ENCODE measurements around the gene CCR5AS.
"Not testable (repeated sequence)": the region's sequence is repeated elsewhere in the genome, so short reads cannot be mapped to it uniquely, and the experiment has no call there.

CCR5AS gene

DNA sequence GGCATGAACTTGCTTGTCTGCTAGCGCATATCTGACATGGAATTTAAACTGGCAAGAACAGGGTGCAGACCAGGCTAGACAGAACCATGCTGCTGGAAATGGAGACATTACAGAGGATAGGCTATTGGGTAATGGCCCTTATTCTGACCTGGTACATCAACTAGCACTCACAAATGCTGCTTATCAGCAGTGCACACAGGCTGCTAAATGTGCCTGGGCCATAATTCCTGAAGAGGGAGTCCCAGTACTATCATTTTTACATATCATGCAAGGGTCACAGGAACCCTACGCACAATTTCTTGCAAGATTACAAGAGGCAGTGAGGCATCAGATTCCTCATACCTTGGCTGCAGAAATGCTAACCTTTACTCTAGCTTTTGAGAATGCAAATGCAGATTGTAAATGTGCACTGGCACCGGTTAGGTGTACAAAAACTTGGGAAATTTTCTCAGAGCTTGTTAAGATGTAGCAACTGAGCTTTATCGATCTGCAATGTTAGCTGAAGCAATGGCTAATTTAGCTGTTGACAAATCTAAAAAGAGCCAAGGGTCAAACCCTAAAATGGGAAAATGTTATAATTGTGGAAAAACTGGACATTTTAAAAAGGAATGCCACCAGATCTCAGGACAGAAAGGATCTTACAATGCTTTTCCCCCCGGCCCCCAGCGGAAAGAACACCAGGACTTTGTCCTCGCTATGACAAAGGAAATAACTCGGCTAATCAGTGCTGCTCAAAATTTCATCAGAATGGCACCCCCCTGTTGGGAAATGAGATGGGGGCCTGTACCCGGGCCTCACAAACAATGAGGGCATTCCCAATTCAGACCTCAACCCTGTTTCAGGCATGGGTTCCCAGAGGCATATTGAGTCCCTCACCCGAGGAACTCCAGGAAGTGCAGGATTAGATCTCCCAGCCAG is 21.3 kb upstream of the CCR5AS start:
- DNase-seq = no peak

DNA sequence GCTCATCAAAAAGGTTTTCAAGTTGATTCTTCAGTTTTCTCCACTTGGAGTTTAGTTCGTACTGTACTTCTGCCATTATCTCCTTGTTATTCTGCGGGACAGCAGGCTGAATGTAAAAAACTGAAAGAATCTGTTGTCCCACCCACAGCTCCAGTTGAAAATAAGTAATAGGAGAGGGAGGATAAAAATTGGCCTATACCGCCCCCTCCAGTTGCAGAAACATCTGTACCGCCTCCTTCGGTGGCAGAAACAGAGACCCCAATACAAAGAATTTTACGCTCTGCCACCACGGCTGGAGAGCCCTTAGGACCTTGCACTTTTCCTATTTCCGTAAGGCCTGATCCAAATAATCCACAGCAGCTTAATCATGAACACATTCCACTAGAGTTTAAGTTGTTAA is 20.5 kb upstream of the CCR5AS start:
- not testable (repeated sequence) for DNase-seq

DNA sequence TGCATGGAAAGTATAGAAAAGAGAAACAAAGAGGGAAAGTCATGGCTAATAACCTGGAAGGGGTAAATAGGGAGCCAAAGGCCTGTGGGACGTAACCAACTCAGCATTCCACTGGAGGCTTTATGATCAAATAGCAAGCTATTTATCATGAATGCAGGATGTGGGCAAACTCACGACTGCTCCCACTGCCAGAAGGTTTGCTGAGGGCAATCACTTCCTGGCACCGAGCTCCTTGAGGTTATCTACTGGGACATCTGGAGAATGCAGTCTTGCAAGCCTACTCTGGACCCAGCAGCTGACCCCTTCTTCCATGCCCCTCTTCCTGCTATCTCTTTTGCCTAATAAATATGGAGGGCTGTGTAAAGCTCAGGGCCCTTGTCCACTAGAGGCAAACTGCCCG is 19.6 kb upstream of the CCR5AS start:
- not testable (repeated sequence) for DNase-seq

DNA sequence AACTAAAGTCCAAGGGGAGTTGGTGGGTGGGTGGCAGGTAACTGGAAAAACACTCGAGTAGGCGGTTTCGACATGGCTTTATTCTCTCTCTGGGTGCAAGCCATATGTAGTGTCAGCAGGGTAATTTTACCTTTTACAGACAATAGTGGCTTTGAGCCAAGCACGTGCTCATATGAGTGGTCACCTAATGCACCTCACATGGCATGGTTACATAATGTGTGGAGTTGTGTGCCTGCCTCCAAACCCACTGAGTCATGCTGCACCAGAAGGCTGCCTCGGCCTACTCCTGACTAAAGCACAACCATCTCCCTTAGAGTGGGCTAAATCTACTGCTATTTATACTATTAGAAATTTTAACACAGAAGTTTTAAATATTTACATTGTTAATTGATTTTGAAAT is 16.7 kb upstream of the CCR5AS start:
- DNase-seq = no peak

DNA sequence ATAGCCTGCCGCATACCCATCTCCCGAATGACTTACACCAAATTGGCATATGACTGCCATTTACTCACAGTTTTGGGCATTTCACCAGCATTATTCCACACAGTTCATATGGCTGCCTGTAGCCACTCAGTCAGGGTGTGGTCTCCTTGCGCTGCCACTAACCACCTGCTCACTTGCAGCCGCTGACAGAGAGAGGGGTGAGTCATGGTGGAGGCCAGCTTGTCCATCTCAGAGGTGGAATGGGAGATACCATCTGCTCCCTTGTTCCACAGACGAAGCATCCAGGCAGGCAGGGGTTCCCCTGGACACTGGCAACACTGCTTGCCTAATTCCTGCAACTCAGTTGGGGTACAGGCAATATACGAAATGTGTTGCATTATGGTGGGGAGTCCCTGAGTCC is 15.8 kb upstream of the CCR5AS start:
- DNase-seq = no peak

DNA sequence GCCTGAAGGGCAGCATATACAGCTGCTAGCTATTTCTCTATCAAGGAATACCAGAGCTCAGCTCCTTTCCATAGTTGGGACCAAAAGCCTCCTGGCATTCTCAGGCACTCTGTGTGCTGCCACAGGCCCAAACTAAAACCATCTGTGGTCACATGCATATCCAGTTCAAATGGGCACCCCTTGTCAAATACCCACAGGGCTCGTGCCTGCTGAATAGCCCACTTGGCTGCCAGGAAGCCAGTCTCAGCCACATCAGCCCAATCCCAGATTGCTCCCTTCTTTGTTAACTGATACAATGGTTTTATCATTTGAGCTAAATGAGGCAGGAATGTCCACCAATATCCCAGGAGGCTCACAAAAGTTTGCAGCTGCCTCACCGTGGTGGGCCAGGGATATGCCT is 14.1 kb upstream of the CCR5AS start:
- DNase-seq = no peak

DNA sequence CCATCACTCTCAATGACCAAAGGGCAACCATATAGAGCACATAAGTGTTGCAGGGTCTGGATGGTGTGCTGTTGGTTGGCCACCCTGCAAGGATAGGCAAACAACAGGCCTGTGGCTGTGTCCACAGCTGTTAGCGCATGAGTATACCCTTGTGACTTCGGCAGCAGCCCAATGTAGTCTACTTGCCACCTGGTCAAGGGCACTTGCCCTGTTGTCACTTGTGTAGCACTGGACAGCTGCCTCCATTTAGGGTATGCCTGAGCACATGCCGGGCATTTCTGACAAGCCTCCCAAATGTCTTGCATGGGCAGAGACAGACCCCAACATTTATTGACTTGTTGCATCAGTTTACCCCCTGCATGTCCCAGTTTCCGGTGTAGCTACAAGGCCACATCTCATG is 12.9 kb upstream of the CCR5AS start:
- no peak for DNase-seq

DNA sequence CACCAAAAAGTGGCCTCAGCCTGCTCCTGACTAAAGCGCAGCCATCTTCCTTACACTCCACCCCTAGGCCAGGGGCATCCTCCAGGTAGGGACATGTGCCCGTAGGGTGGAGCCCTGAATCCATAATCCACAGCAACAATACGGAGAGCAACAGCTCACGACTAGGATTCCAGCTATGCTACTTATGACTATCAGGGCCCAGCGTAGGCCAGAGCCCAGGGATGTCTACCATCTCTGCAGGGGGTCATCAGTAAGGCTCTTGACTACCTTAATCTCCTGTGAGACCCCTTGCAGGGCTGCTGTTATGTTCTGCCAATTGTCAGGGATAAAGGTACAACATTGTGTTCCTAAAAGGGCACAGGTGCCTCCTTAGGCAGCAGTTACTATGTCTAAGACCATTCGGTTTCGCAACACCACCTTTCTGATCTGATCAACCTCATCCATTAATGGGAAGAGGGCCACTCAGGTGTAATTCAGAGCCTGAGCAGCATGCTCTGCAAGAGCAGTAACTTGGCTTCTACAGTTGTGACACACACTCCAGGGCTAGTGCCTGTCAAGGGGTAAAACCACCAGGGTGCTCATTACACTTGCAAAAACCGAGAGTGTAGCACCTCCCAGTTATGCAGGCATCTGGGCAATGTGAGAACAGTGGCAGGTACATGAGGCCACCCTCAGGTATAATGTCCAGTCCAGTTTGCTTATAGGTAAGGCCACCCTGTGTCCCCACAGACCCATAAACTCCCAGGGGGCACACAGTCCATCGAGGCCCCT is 11.2 kb upstream of the CCR5AS start:
- no peak for DNase-seq

DNA sequence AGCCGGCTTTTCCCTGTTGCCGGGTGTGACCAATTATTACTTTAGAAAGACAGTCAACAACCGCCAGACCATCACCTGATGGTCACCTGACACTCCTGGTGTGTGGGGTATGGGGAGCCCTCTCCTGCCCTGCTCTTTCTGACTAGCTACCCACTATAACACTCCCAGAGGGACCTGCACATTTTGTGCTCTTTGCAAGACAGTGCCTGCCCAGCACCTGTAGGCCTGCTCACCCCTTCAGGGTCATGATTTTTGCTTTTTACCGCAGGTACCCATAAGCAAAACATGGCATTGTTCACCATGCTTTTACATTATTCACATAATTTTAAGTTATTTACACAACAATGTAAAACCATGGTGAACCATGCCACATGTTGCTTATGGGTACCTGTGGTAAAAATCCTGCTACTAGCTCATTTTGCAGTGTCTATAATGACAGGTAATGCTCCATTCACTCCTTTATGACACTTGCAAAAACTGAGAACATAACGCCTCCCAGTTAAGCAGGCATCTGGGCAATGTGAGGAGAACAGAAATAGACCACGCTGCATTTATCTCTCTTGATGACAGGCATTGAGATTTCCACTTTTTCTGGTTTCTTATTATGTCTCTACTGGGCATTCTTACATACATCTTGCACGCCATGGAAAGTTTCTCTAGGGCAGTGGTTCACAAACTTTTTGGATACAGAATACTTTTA is 10.1 kb upstream of the CCR5AS start:
- no peak for DNase-seq

DNA sequence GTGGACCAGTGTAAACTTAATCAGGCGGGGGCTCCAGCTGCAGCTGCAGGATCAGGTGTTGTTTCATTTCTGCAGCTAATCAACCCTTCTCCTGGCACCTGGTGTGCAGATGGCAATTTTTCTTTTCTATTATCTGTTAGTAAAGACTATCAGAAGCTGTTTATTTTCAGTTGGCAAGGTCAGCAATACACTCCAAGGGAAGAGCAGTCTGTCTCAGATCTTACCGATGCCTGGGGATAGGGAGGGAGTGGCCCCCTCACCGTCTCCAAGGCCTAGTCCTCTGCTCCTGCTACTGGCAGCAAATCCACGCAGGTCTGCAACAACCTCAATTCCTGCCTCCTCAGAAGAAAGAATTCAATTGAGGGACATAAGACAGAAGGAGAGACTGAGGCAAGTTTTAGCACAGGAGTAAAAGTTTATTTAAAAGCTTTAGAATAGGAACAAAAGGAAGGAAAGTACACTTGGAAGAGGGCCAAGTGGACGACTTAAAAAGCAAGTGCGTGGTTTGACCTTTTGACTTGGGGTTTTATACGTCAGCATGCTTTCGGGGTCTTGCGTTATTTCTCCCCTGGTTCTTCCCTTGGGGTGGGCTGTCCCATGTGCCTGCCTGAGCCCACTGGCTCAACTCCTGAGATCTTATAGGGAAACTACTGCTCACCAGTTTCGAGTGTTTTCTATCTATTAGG is 9.4 kb upstream of the CCR5AS start:
- DNase-seq = no peak

DNA sequence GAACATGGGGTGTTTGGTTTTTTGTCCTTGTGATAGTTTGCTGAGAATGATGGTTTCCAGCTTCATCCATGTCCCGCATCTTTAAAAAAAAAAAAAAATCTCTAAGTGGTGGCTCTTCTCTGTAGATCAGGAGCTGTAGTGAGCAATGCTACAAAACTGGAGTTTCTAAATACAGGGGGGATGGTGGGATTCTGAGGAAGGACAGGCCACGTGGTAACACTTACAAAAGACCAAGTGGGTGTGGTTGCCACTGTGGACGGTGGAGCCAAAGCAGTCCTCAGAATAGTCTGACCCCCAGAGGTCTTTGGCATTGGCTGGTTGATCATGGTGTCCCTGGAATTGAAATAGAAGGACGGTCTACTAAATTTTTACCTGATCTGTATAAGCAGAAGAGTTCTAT is 7.9 kb upstream of the CCR5AS start:
- DNase-seq = no peak

DNA sequence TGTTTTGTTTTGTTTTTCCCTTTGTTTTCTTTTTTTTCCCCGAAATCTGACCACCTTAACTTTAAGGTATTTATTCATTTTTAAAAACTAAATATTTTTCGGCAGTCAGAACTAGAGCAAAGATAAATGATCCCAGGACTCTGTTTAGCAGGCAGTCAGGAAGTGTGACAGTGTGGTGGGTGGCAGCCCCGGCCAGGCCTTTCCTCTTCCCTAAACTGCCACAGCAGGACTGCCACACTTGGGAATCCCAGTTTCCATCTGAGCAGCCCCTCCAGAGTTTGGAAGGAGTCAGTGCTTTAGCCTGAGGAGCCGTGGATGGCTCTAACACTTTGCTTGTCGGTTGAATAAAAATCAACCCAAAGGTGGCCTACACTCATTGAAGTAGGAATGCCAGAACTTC is 7.1 kb upstream of the CCR5AS start:
- no peak for DNase-seq

DNA sequence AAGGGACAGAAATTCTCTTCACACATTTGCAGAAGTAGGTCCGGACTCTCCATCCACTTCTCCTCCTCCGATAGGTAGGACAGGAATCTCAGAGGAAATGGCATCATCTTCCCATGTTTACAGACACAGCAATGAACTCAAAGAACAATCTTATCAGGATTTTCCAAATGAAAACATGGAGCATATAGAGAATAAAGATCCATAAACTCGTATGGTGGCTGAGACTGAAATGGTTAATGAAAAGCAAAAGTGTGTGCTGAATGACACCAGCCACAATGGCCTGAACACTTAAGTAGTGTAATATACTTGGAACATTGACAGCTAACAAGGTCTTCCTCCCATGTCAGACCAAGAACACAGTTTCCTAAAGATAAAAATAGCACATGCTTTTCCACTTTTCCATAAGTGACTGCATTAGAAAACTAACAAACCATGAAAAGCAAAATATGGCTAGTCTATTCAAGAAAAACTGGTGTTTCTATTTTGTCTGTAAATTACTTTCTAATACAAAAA is 6.0 kb upstream of the CCR5AS start:
- DNase-seq = no peak

DNA sequence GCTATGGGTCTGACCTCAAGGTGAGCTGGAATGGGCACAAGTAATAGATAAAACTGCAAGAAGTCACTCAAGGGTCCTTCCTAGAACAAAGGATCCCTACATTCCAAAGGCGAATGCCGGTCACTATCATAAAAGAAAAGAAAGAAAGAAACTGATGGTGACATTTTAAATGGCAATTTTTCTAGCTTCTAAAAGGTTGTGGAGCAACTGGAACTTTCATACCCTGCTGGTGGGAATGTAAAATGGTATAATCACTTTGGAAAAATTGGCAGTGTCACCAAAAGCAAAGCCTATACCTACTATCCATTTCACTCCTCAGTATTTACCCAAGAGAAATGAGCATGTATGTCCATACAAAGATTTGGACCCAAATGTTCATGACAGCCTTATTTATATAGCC is 4.4 kb upstream of the CCR5AS start:
- no peak for DNase-seq

DNA sequence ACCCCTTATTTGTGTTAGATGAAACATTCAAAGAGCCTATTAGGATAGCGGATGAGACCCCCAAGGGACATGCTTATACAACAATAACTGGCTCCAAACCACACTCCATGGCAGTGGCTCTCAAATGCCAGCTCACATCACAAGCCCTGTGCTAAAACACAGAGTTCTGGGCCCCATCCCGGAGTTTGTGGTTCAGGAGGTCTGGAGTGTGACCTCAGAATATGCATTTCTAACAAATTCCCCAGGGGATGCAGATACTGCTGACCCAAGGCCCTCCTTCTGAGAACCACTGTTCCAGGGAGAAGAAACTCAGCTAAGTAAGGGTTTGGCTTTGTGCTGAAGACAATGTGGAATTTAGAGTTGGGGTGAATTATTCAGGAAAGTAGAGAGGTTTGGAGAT is 3.8 kb upstream of the CCR5AS start:
- no peak for DNase-seq

DNA sequence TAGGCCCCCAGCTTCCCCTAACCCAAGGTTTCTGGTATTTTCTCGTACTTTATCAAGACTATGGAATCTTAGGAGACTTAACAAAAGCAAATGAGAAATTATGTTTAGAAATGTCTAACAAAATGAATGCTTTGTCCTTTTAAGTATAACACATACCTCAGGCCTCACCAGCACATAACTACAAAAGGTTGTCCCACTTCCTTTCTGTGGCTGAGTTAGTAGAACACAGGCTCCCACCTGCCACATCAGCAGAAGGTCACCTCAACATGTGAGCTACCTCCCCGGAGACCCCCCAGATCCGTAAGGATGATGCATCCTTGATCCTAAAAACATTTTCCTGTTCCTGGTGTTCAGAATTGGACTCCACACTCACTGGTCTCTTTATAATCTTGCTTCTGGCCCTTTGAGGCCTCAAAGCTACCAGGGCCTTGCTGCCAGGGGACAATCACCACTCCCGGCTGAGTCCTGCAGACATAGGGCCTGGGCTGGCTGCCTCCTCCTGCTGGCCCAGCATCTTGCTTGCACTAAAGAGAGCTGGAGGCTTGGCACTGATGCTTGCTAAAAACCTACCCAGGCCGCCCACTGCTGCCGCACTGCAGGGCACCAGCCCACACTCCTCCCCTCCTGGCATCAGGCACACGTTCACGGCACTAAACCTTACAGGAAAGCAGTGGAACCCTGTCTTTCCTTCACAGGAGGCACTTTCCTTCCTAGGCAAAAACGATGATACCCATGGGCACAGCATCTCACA is 3.0 kb upstream of the CCR5AS start:
- DNase-seq = no peak

DNA sequence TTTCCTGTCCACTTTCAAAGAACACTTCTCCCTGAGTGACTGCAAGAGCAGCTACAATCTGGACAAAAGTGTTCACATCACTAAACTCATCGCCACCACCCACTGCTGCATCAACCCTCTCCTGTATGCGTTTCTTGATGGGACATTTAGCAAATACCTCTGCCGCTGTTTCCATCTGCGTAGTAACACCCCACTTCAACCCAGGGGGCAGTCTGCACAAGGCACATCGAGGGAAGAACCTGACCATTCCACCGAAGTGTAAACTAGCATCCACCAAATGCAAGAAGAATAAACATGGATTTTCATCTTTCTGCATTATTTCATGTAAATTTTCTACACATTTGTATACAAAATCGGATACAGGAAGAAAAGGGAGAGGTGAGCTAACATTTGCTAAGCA is 2.0 kb upstream of the CCR5AS start:
- DNase-seq = no peak

DNA sequence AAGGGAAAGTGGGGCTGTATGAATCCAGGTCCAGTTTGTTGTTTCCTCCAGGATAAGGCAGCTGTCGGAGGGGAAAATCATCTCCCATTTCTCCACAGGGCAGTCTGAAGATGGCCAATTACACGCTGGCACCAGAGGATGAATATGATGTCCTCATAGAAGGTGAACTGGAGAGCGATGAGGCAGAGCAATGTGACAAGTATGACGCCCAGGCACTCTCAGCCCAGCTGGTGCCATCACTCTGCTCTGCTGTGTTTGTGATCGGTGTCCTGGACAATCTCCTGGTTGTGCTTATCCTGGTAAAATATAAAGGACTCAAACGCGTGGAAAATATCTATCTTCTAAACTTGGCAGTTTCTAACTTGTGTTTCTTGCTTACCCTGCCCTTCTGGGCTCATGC is 1.1 kb upstream of the CCR5AS start:
- no peak for DNase-seq

DNA sequence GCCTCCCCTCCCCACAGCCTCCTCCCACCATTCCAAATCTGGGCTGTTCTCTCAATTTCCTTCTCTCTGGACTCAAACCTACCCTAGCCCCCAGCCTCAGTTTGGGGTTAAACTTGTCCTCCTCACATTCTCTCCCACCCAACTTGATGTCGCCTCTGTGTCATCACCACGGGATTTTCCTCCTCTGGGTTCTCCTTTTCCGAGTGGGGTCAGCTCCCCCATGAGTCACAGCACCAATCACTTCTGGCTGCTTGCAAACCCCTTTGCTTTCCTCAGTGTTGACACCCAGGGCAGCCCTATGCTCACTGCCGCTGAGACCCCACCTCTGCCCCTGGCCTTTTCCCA is 451 bp downstream of the CCR5AS start:
- DNase-seq = no peak

DNA sequence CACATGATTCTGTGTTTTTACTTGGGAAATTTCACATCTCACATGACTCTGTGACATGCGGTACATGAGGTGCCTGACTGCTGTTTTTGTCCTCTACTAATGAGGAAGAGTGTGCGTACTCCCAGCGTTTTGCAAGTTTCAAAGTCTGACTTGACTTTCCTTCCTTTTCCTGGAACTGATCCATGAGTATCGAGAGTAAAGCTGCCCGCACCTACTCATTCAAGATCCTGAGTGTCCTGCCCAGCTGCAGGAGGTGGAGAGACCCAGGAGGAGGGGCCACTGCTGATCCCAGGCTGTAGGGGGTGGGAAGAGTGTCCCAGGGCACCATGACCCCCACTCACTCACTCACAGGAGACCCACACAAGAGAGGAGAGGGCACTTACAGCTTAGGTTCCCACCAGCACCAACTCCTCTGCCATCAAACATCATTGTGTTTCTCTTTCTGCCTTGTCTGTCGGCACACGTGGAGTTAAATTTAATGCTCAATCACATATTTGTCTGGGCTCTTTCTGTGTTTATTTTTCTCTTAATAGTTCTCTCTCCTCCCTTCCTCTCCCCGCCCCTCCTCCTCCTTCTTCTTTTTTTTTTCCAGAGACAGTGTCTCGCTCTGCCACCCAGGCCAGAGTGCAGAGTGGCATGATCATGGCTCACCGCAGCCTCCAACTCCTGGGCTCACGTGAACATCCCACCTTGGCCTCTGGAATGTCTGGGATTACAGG is 1.4 kb downstream of the CCR5AS start:
- no peak for DNase-seq

DNA sequence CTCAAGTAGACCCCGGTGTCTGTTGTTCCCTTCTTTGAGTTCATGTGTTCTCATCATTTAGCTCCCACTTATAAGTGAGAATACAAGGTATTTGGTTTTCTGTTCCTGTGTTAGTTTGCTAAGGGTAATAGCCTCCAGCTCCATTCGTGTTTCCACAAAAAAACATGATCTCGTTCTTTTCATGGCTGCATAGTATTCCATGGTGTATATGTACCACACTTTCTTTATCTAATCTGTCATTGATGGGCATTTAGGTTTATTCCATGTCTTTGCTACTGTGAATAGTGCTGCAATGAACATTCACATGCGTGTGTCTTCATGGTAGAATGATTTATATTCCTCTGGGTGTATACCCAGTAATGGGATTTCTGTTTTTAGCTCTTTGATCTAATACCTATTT is 4.0 kb downstream of the CCR5AS start:
- not testable (repeated sequence) for DNase-seq

DNA sequence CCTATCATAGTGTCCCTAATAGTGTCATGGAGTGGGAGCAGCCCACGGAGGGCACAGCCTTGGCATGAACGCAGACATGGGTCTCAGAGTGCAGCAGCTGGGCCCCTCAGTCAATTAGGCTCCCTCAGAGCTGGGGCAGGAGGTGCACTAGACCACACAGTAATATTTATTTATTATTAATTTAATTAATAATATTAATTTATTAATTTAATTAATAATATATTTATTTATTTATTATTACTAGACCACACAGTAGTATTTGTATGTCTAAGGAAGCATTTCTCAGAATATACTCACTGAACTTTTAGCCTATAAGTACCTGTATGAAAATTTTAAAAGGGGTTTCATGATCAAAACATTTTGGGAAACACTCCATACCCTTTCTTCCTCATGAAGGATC is 5.3 kb downstream of the CCR5AS start:
- no peak for DNase-seq

All from activated CD4-positive, alpha-beta T cell treated with anti-CD3 and anti-CD28 coated beads for 48 hours (primary cell).